Bronchial epithelial cell (primary cell): Measurements from ENCODE around the gene RAD51B. TPM values are rescaled to one million over a fixed set of nuclear protein-coding genes. Genes with fewer than 3 reads are reported as not detected.

Experiments
- DNase-seq: peaks from one replicate; pipeline ENCODE4 v3.0.0-alpha.2; 2010; ENCODE audit warnings: low read depth
- FAIRE-seq: peaks from 2 replicates; lab custom pipeline; 2011; peaks lifted over from hg19 to GRCh38; lab: Jason Lieb, UNC
- H3K27me3 ChIP-seq: 2 replicates; pipeline ENCODE4 v1.5.1; 2011; ENCODE audit warnings: low read length; ENCODE audit not compliant: control insufficient read depth, insufficient read depth
- H3K36me3 ChIP-seq: 2 replicates; pipeline ENCODE4 v1.5.1; 2011; ENCODE audit warnings: low read length; ENCODE audit not compliant: control insufficient read depth, insufficient read depth
- H3K4me3 ChIP-seq: 2 replicates; pipeline ENCODE4 v1.5.1; 2011; ENCODE audit warnings: mild to moderate bottlenecking, low read depth, low read length, control low read depth
- total RNA-seq: library from RNA; depleted of rRNA; stranded (reverse); fragments of >200 nt; gene quantifications from 2 replicates; pipeline ENCODE4 v1.2.1, GENCODE V29; 2014
- TF ChIP-seq, protein P1 (sequence below): IDR thresholded peaks from 2 replicates; pipeline ENCODE4 v1.5.1; 2011; ENCODE audit warnings: mild to moderate bottlenecking, moderate library complexity, low read length, control low read depth, inconsistent platforms; ENCODE audit not compliant: insufficient read depth, severe bottlenecking

Gene RAD51B
- total RNA-seq, 1 donor from 2014 or later, result 12.1 TPM

DNA sequence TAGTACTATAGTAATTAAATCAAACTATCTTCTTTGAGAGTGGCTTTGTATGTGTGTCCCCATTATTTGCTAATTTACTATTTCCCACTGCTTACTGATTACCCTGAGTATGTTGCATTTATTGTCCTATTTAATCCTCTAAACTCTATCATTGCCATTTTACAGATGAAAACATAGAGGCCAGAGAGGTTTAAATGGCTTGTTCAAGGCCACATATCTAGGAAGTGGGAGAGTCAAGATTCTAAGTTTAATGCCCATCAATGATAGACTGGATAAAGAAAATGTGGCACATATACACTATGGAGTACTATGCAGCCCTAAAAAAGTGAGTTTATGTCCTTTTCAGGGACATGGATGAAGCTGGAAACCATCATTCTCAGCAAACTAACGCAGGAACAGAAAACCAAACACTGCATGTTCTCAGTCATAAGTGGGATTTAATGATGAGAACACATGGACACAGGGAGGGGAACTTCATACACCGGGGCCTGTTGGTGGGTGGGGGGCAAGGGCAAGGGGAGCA, 553.6 kb downstream of the RAD51B start:
- no peaks in the 10 kb centered on the region for H3K27me3 ChIP-seq
- no peaks in the 10 kb centered on the region for H3K36me3 ChIP-seq
- TF ChIP-seq, protein P1, sequence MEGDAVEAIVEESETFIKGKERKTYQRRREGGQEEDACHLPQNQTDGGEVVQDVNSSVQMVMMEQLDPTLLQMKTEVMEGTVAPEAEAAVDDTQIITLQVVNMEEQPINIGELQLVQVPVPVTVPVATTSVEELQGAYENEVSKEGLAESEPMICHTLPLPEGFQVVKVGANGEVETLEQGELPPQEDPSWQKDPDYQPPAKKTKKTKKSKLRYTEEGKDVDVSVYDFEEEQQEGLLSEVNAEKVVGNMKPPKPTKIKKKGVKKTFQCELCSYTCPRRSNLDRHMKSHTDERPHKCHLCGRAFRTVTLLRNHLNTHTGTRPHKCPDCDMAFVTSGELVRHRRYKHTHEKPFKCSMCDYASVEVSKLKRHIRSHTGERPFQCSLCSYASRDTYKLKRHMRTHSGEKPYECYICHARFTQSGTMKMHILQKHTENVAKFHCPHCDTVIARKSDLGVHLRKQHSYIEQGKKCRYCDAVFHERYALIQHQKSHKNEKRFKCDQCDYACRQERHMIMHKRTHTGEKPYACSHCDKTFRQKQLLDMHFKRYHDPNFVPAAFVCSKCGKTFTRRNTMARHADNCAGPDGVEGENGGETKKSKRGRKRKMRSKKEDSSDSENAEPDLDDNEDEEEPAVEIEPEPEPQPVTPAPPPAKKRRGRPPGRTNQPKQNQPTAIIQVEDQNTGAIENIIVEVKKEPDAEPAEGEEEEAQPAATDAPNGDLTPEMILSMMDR, result no peak
- no peak for DNase-seq
- FAIRE-seq, result no peak
- no peak overlapping the region for H3K4me3 ChIP-seq

DNA sequence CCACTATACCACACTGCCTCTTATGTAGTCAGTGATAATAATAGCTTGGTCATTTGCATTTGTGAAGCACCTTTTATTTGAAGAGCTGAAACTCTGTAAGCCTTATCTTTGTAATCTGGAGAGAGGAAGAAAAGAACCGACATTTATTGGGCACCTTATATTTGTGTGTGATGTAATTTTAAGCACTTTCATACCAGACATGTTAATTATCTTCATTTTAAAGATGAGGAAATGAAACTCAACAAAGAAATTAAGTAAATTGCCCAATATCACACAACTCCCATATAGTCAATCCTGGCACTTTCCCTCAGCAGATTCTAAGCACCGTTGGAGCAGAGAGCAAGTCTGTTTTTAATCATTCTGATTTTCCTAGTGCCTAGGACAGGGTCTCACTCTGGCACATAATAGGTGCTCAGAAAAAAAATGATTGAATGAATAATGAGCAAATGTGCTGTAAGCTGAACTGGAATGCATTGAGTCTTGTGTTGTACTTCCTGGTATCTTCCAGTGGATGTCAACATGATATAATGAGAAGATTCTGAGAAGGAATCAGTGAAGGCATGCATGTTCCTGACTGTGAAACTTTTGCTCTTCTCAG, 554.4 kb downstream of the RAD51B start:
- FAIRE-seq (no peak), DNase-seq (no peak)
- TF ChIP-seq, protein P1, result no peak
- H3K27me3 ChIP-seq, result no peaks in the 10 kb centered on the region
- no peak overlapping the region for H3K4me3 ChIP-seq
- H3K36me3 ChIP-seq, result no peaks in the 10 kb centered on the region

DNA sequence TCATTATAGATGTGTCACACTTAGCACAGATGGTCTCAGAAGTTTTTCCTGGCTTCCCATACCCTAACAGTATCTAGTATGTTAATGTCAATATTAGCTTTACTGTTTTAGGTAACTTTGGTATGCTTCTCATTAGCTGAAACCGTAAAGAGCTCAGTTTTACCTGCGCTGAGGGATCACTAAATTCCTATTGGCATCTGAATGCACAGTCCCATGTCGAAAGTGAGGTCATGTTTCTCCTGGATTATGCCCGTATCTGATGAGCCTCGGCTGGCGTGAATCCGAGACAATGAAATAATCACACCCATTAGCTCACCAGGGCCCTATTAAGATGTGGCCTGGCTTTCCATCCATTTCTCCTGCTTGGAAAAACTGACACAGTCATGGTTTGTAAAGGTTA, 555.1 kb downstream of the RAD51B start:
- Histone ChIP-seq H3K4me3 (no peak overlapping the region), H3K27me3 (no peaks in the 10 kb centered on the region), H3K36me3 (no peaks in the 10 kb centered on the region)
- DNase-seq (no peak), FAIRE-seq (peak; percentile 76)
- TF ChIP-seq, protein P1, result no peak

DNA sequence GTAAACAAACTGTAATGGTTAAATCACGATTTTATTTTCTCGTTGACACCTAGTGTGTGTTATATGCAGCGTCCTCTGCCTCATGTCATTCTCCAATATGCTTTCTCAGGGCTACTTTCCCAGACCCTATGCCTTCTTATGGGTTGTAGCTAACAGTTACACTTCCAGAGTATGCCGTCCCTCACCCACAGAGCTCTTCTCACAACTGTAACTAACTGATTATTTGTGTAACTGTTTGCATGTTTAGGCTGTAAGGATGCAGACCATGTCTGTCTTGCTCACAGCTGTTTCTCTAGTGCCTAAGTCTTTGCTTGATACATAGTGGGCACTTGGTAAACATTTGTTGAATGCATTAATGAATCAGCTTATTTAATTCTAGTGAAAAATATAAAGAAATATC, 555.8 kb downstream of the RAD51B start:
- H3K27me3 ChIP-seq, result no peaks in the 10 kb centered on the region
- no peaks in the 10 kb centered on the region for H3K36me3 ChIP-seq
- DNase-seq (no peak), FAIRE-seq (no peak)
- TF ChIP-seq, protein P1, result no peak
- no peak overlapping the region for H3K4me3 ChIP-seq

DNA sequence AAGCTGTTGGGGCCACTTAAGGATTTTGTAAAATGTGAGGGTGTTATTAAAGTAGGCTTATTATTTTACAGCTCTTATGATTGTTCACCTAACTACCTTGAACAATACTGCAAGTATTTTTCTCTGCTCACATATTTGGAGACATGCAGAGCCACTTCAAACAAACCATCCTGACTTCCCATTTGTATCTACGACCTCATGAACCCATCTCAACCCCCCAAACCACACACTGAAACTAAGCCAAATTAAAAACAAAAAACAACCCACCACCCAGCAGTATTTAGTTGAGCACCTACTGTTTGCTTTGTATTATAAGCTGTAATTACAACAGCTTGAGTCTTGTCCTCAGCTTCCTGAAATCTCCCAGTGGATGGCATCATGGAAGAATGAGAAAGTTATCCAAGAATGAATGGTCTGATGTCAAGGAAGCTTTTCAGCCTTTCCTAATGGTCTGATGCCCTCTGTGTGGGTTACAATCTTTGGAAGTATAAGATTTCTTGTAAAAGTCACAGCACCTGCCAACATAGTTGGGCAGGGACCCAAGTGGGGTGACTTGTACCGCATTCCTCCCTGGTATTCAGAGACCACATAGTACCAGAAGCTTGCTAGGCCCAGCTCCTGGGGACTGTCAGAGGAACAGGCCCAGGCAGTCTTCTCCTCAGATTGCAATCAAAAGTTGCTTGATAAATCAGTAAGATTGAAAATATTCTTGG, 556.6 kb downstream of the RAD51B start:
- FAIRE-seq (no peak), DNase-seq (no peak)
- Histone ChIP-seq H3K27me3 (no peaks in the 10 kb centered on the region), H3K36me3 (no peaks in the 10 kb centered on the region), H3K4me3 (no peak overlapping the region)
- TF ChIP-seq, protein P1, result no peak

DNA sequence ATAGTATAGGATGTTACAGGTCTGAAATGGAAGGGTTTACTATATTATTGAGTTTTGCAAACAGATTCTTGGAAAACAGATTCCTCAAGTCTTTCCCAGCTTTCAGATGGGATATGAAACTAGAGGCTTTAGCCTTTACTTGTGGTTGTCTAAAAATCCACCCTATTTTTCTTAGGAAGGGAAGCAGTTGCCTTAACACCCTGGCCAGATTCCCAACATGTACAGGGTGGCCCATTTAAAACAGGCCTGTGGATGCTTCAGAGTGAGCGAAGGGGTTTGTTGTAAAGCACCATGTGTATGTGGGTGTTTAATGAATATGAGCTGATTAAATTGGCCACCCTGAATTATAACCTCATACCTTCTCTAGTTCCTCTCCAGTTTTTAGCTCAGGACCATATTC, 557.4 kb downstream of the RAD51B start:
- H3K4me3 ChIP-seq, result no peak overlapping the region
- TF ChIP-seq, protein P1, result no peak
- FAIRE-seq, result no peak

More for the DNA sequence above, 557.4 kb downstream of the RAD51B start:
- no peaks in the 10 kb centered on the region for H3K27me3 ChIP-seq
- DNase-seq, result no peak
- H3K36me3 ChIP-seq, result no peaks in the 10 kb centered on the region
